ENCODE measurements around the gene ADPGK. TPM values are rescaled to one million over a fixed set of nuclear protein-coding genes. Genes with fewer than 3 reads are reported as not detected.

ADPGK gene
- total and polyA plus RNA-seq, 2 donors (not counting 1 experiment from before 2014, with no cell fraction given) = 128 to 174 TPM

DNA sequence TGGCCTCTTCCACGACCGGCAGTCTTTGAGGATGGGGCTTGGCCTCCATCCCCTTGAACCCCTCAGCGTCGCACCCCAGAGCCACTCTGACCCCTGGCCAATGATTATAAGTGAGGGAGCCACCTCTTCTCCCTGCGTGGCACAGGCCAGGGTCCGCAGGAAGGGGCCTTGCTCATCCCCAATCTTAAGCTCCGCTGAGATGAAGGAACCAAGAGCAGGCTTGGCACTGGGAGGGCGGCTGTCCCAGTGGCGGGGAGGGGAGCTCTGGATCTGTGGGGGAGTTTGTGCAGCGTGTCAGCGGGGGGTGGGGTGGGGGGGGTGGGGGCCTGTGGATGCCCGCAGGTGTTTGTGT is 13.8 kb upstream of the ADPGK start:
- H3K9ac ChIP-seq (ENCODE audit: low read length) = peak overlapping the region; percentile 62
- intact Hi-C loops (cut with micrococcal nuclease) = loop anchor here (2.0 kb wide), 2 partner anchors 15 to 475 kb away; partner anchors contain the start of gene ADPGK
- H2AFZ ChIP-seq (ENCODE audit: insufficient read depth, low read depth, low read length, poor library complexity, severe bottlenecking) = peak overlapping the region; percentile 91
- Mint-ChIP-seq H3K27me3 (peaks cover 54% of the 10 kb centered on the region), H3K4me1 (peaks cover 12% of the 10 kb centered on the region), H3K27ac (no peak overlapping the region), H3K4me3 (peak overlapping the region; percentile 83), H3K9me3 (ENCODE audit: insufficient read depth) (no peaks in the 10 kb centered on the region)
- H3K9me3 ChIP-seq (ENCODE audit: control extremely low read depth in 1 of 3, control insufficient read depth in 2 of 3, insufficient read depth in 1 of 3, low read length in 2 of 3) = peaks cover 0 to 1% (median 0%) of the 10 kb centered on the region in 3 donors
- H3K36me3 ChIP-seq (replicated peaks in 1 of 2; ENCODE audit: control extremely low read depth in 1 of 2, control insufficient read depth in 1 of 2, extremely low read depth in 1 of 2, insufficient read depth in 2 of 2, low read length in 1 of 2) = no peaks in the 10 kb centered on the region
- H3K4me3 ChIP-seq (ENCODE audit: control extremely low read depth in 1 of 5, extremely low read depth in 1 of 5, insufficient read depth in 1 of 5, low read depth in 2 of 5, low read length in 4 of 5) = peak overlapping the region in 4 of 5 experiments; percentile 49 to 58 (median 55)
- H3K79me2 ChIP-seq (ENCODE audit: control insufficient read depth, insufficient read depth, low read length) = no peaks in the 10 kb centered on the region
- H3K27me3 ChIP-seq (replicated peaks in 1 of 4; ENCODE audit: control extremely low read depth in 1 of 4, control insufficient read depth in 3 of 4, insufficient read depth in 4 of 4, low read length in 3 of 4) = peaks cover 0 to 26% (median 21%) of the 10 kb centered on the region in 4 experiments
- WGBS (ENCODE audit: insufficient coverage) = 11% methylated on average over 6 of the region's 12 CpGs
- no peak for ATAC-seq (ENCODE audit: low read depth)
- no peak for TF ChIP-seq EZH2 (IDR thresholded peaks at IDR 0.05; ENCODE audit: borderline replicate concordance, insufficient read depth, low read depth, low read length, poor library complexity, severe bottlenecking)
- TF ChIP-seq, protein P1, sequence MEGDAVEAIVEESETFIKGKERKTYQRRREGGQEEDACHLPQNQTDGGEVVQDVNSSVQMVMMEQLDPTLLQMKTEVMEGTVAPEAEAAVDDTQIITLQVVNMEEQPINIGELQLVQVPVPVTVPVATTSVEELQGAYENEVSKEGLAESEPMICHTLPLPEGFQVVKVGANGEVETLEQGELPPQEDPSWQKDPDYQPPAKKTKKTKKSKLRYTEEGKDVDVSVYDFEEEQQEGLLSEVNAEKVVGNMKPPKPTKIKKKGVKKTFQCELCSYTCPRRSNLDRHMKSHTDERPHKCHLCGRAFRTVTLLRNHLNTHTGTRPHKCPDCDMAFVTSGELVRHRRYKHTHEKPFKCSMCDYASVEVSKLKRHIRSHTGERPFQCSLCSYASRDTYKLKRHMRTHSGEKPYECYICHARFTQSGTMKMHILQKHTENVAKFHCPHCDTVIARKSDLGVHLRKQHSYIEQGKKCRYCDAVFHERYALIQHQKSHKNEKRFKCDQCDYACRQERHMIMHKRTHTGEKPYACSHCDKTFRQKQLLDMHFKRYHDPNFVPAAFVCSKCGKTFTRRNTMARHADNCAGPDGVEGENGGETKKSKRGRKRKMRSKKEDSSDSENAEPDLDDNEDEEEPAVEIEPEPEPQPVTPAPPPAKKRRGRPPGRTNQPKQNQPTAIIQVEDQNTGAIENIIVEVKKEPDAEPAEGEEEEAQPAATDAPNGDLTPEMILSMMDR (IDR thresholded peaks at IDR 0.05) = no peak
- H3K4me2 ChIP-seq (replicated peaks; ENCODE audit: low read depth, low read length, poor library complexity, severe bottlenecking) = peak overlapping the region; percentile 86
- DNase-seq = no peak
- CTCF ChIA-PET = interaction anchor here (0.7 to 1.1 kb wide), 2 partner anchors 284 to 404 kb away, joined by 5 to 6 read pairs; no protein-coding TSS in a partner anchor
- no peak overlapping the region for H3K27ac ChIP-seq (ENCODE audit: low read length in 2 of 2)
- H4K20me1 ChIP-seq (ENCODE audit: control insufficient read depth, insufficient read depth, low read length, poor library complexity, severe bottlenecking) = no peaks in the 10 kb centered on the region
- POLR2A ChIA-PET = no interaction called here
- H3K4me1 ChIP-seq (ENCODE audit: control insufficient read depth in 2 of 2, insufficient read depth in 2 of 2, low read length in 2 of 2) = peaks cover 9 to 11% of the 10 kb centered on the region in 2 donors

DNA sequence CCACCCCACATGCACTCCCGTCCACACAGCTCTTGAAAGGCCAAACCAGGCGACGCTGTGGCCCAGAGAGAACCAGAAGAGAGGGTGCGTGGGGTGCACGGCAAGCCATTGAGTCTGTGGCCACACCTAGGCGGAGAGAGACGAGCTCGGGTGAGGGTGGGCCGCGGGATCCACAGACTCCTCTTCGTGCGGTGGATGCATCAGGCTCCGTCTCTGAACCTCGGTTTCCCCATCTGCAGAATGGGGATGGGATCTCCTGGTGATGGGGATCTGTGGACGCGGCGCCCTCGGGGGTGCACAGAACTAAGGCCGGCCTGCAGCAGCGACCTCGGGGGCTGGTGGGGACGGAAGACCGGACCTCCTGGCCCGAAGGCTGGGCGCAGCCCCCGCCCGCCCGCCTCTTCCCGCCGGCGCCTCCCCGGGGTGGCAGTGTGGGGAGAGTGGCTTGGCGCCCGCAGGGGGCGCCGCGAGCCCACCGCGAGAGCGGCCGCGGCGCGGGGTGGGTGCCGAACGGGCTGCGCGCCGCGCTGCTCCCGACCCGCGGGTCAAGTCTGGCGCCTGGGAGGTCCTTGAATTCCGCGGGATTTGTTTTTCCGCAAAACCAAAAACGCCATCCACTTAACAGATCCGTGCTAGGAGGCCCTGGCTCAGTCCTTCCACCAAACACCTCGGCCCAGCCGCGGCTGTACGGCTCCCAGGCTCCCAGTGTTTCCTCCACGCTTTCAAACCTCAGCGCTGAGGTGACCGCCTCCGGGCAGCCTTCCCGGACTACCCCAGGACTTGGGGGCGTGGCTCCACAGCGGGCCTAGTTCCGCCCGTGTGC is 13.2 kb upstream of the ADPGK start:
- Histone ChIP-seq H3K27ac (ENCODE audit: low read length in 2 of 2) (no peak overlapping the region), H3K9me3 (ENCODE audit: control extremely low read depth in 1 of 3, control insufficient read depth in 2 of 3, insufficient read depth in 1 of 3, low read length in 2 of 3) (peaks cover 0 to 1% (median 0%) of the 10 kb centered on the region in 3 donors), H3K79me2 (ENCODE audit: control insufficient read depth, insufficient read depth, low read length) (no peaks in the 10 kb centered on the region), H3K4me2 (replicated peaks; ENCODE audit: low read depth, low read length, poor library complexity, severe bottlenecking) (peak overlapping the region; percentile 86), H3K4me3 (ENCODE audit: control extremely low read depth in 1 of 5, extremely low read depth in 1 of 5, insufficient read depth in 1 of 5, low read depth in 2 of 5, low read length in 4 of 5) (peak overlapping the region; percentile 44 to 58 (median 54)), H4K20me1 (ENCODE audit: control insufficient read depth, insufficient read depth, low read length, poor library complexity, severe bottlenecking) (no peaks in the 10 kb centered on the region), H3K36me3 (replicated peaks in 1 of 2; ENCODE audit: control extremely low read depth in 1 of 2, control insufficient read depth in 1 of 2, extremely low read depth in 1 of 2, insufficient read depth in 2 of 2, low read length in 1 of 2) (no peaks in the 10 kb centered on the region), H2AFZ (ENCODE audit: insufficient read depth, low read depth, low read length, poor library complexity, severe bottlenecking) (peak overlapping the region; percentile 91), H3K9ac (ENCODE audit: low read length) (peak overlapping the region; percentile 62), H3K27me3 (replicated peaks in 1 of 4; ENCODE audit: control extremely low read depth in 1 of 4, control insufficient read depth in 3 of 4, insufficient read depth in 4 of 4, low read length in 3 of 4) (peaks cover 0 to 26% (median 18%) of the 10 kb centered on the region in 4 experiments), H3K4me1 (ENCODE audit: control insufficient read depth in 2 of 2, insufficient read depth in 2 of 2, low read length in 2 of 2) (peaks cover 9 to 11% of the 10 kb centered on the region in 2 donors)
- no peaks in the 10 kb centered on the region for H3K9me3 Mint-ChIP-seq (ENCODE audit: insufficient read depth)
- ATAC-seq (ENCODE audit: low read depth) = peak; percentile 79
- peaks cover 12% of the 10 kb centered on the region for H3K4me1 Mint-ChIP-seq
- H3K27me3 Mint-ChIP-seq = peaks cover 51% of the 10 kb centered on the region
- 8% methylated on average over 72 of the region's 72 CpGs for WGBS (ENCODE audit: insufficient coverage)
- ChIA-PET CTCF (interaction anchor here (0.9 to 1.1 kb wide), 2 partner anchors 75 to 199 kb away, joined by 3 to 4 read pairs; no protein-coding TSS in a partner anchor), POLR2A (no interaction called here)
- TF ChIP-seq EZH2 (IDR thresholded peaks at IDR 0.05; ENCODE audit: borderline replicate concordance, insufficient read depth, low read depth, low read length, poor library complexity, severe bottlenecking) = no peak
- TF ChIP-seq, protein P1 (IDR thresholded peaks at IDR 0.05) = peak; percentile 64
- DNase-seq = peak; percentile 62
- H3K4me3 Mint-ChIP-seq = peak overlapping the region; percentile 88
- intact Hi-C loops (cut with micrococcal nuclease) = loop anchor here (1.0 to 2.0 kb wide), 3 partner anchors 14 to 476 kb away; partner anchors contain the start of gene ADPGK
- peak overlapping the region; percentile 56 for H3K27ac Mint-ChIP-seq
